ENCODE data around the gene EN1. TPM values are rescaled to one million over a fixed set of nuclear protein-coding genes. Genes with fewer than 3 reads are reported as not detected.

Gene EN1
- total RNA-seq, 4 donors from 2014 or later: not detected

GRCh38 chr2:118815314-118815713, 32.1 kb downstream of the EN1 start:
- H3K27ac ChIP-seq: no peak overlapping the region
- no peaks in the 10 kb centered on the region for H3K9me3 ChIP-seq
- intact Hi-C loops (cut with DNase I; ENCODE audit: low total_unique reads) (no loop called here), in situ Hi-C loops (cut with MboI; ENCODE audit: low pct_ligation_motif_present in 1 of 4, low pct_unique_long_range_greater_than_20kb in 1 of 4, low sequenced_read_pairs in 3 of 4) (no loop called here)
- no peak overlapping the region for H3K4me3 ChIP-seq
- no peak for DNase-seq
- WGBS, 2 donors (ENCODE audit: low coverage in 1 of 2): 80 to 89% methylated on average over 5 to 7 of the region's 7 CpGs
- peaks cover 76% of the 10 kb centered on the region for H3K27me3 ChIP-seq
- H3K4me1 ChIP-seq: no peaks in the 10 kb centered on the region
- TF ChIP-seq EP300 (IDR thresholded peaks at IDR 0.05; ENCODE audit: low read depth): no peak
- TF ChIP-seq CTCF (IDR thresholded peaks at IDR 0.05): no peak
- no peak for TF ChIP-seq POLR2AphosphoS5 (IDR thresholded peaks at IDR 0.05)
- TF ChIP-seq POLR2A (IDR thresholded peaks at IDR 0.05): no peak
- no peaks in the 10 kb centered on the region for H3K36me3 ChIP-seq

GRCh38 chr2:118814368-118814767, 33.1 kb downstream of the EN1 start:
- Histone ChIP-seq H3K4me3 (no peak overlapping the region), H3K36me3 (no peaks in the 10 kb centered on the region), H3K4me1 (no peaks in the 10 kb centered on the region), H3K9me3 (no peaks in the 10 kb centered on the region), H3K27me3 (peaks cover 77% of the 10 kb centered on the region), H3K27ac (no peak overlapping the region)
- no peak for TF ChIP-seq EP300 (IDR thresholded peaks at IDR 0.05; ENCODE audit: low read depth)
- no peak for TF ChIP-seq CTCF (IDR thresholded peaks at IDR 0.05)
- TF ChIP-seq POLR2A (IDR thresholded peaks at IDR 0.05): no peak
- in situ Hi-C loops (cut with MboI; ENCODE audit: low pct_ligation_motif_present in 1 of 4, low pct_unique_long_range_greater_than_20kb in 1 of 4, low sequenced_read_pairs in 3 of 4) (no loop called here), intact Hi-C loops (cut with DNase I; ENCODE audit: low total_unique reads) (no loop called here)
- DNase-seq: no peak
- 77% methylated on average over 3 of the region's 3 CpGs; no CpG with 5 or more reads in 1 of the 2 donors for WGBS, 2 donors (ENCODE audit: low coverage in 1 of 2)

GRCh38 chr2:118813601-118814339, 33.7 kb downstream of the EN1 start:
- H3K36me3 ChIP-seq: no peaks in the 10 kb centered on the region
- TF ChIP-seq POLR2A (IDR thresholded peaks at IDR 0.05) (no peak), EP300 (IDR thresholded peaks at IDR 0.05; ENCODE audit: low read depth) (no peak), CTCF (IDR thresholded peaks at IDR 0.05) (no peak), POLR2AphosphoS5 (IDR thresholded peaks at IDR 0.05) (no peak)
- in situ Hi-C loops (cut with MboI; ENCODE audit: low pct_ligation_motif_present in 1 of 4, low pct_unique_long_range_greater_than_20kb in 1 of 4, low sequenced_read_pairs in 3 of 4): no loop called here
- peaks cover 77% of the 10 kb centered on the region for H3K27me3 ChIP-seq
- WGBS, 2 donors (ENCODE audit: low coverage in 1 of 2): 59% methylated on average over 13 of the region's 13 CpGs; no CpG with 5 or more reads in 1 of the 2 donors
- intact Hi-C loops (cut with DNase I; ENCODE audit: low total_unique reads): no loop called here
- peaks cover 0 to under 1% (median 0%) of the 10 kb centered on the region in 4 donors for H3K4me1 ChIP-seq
- DNase-seq: no peak
- H3K4me3 ChIP-seq: no peak overlapping the region
- no peak overlapping the region for H3K27ac ChIP-seq
- no peaks in the 10 kb centered on the region for H3K9me3 ChIP-seq

GRCh38 chr2:118813111-118813510, 34.3 kb downstream of the EN1 start:
- DNase-seq: no peak
- no peaks in the 10 kb centered on the region for H3K36me3 ChIP-seq
- in situ Hi-C loops (cut with MboI; ENCODE audit: low pct_ligation_motif_present in 1 of 4, low pct_unique_long_range_greater_than_20kb in 1 of 4, low sequenced_read_pairs in 3 of 4) (no loop called here), intact Hi-C loops (cut with DNase I; ENCODE audit: low total_unique reads) (no loop called here)
- no peak overlapping the region for H3K27ac ChIP-seq
- peaks cover 0 to 5% (median 0%) of the 10 kb centered on the region in 4 donors for H3K4me1 ChIP-seq
- no peak overlapping the region for H3K4me3 ChIP-seq
- WGBS, 2 donors (ENCODE audit: low coverage in 1 of 2): 46 to 66% methylated on average over 8 of the region's 8 CpGs
- H3K9me3 ChIP-seq: no peaks in the 10 kb centered on the region
- H3K27me3 ChIP-seq: peaks cover 78% of the 10 kb centered on the region
- no peak for TF ChIP-seq POLR2A (IDR thresholded peaks at IDR 0.05)
- TF ChIP-seq POLR2AphosphoS5 (IDR thresholded peaks at IDR 0.05): no peak
- TF ChIP-seq CTCF (IDR thresholded peaks at IDR 0.05): no peak
- no peak for TF ChIP-seq EP300 (IDR thresholded peaks at IDR 0.05; ENCODE audit: low read depth)

Data from transverse colon (tissue), 4 donors.